Measurements from ENCODE around the gene GPR27.

- TF ChIP-seq, protein P1, sequence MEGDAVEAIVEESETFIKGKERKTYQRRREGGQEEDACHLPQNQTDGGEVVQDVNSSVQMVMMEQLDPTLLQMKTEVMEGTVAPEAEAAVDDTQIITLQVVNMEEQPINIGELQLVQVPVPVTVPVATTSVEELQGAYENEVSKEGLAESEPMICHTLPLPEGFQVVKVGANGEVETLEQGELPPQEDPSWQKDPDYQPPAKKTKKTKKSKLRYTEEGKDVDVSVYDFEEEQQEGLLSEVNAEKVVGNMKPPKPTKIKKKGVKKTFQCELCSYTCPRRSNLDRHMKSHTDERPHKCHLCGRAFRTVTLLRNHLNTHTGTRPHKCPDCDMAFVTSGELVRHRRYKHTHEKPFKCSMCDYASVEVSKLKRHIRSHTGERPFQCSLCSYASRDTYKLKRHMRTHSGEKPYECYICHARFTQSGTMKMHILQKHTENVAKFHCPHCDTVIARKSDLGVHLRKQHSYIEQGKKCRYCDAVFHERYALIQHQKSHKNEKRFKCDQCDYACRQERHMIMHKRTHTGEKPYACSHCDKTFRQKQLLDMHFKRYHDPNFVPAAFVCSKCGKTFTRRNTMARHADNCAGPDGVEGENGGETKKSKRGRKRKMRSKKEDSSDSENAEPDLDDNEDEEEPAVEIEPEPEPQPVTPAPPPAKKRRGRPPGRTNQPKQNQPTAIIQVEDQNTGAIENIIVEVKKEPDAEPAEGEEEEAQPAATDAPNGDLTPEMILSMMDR (IDR thresholded peaks at IDR 0.05) = no peak
- TF ChIP-seq POLR2A (IDR thresholded peaks at IDR 0.05) = no peak
Observed at GRCh38 chr3:71732637-71733036, 21.0 kb upstream of the GPR27 start.
